HG02885 (cell line): ENCODE data around the gene SNX6.
"Not testable (repeated sequence)": the region's sequence is repeated elsewhere in the genome, so short reads cannot be mapped to it uniquely, and the experiment has no call there.

Experiments used
- ATAC-seq: cut with Tn5 transposase; IDR thresholded peaks from one replicate; pipeline ENCODE4 v1.9.1; 2021; ENCODE audit warnings: mild to moderate bottlenecking; ENCODE audit not compliant: unreplicated experiment, poor library complexity

The SNX6 gene

DNA sequence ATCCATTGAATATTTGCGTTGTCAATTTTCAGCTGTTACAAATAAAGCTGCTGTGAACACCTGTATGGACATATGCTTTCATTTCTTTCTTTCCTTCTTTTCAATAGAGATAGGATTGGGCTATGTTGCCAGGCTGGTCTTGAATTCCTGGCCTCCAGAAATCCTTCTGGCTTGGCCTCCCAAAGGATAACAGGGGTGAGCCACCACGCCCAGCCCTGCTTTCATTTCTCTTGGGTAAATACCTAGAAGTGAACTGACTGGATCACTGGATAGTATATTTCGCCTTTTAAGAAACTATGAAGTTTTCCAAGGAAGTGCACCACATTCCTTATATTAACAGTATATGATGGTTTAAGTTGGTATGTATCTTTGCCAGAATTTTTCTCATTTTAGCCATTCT lies 58.2 kb downstream of the SNX6 start:
- no peak for ATAC-seq

DNA sequence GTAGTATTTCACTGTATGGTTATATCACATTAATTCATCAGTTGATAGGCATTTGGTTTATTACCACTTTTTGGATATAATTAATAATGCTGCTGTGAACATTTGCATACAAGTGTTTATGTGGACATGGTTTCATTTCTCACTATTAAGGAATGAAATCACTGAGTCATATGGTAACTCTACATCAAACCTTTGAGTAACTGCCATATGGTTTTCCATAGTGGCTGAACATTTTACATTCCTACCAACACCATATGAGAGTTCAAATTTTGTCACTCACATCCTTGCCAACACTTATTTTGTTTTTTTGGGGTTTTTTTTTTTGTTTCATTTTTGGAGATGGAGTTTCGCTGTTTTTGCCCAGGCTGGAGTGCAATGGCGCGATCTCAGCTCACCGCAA lies 60.2 kb downstream of the SNX6 start:
- no peak for ATAC-seq

DNA sequence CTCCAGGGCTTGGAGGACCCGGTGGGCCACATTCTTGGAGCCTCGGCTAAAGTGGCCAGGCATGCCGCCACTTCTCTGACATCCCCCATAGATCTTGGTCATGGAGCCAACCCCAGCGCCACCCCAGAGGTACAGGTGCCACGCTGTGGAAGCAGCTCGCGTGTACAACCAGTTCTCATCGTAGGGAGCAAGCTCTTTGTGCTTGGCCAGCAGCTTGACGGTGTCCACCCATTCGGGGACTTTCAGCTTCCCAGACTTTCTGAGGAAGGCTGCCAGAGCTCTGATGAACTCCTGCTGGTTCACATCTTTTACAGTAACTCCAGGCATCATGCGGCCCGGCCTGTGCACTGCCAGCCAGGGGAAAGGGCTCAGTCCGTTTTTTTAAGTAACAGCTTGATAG lies 61.1 kb downstream of the SNX6 start:
- no peak for ATAC-seq

DNA sequence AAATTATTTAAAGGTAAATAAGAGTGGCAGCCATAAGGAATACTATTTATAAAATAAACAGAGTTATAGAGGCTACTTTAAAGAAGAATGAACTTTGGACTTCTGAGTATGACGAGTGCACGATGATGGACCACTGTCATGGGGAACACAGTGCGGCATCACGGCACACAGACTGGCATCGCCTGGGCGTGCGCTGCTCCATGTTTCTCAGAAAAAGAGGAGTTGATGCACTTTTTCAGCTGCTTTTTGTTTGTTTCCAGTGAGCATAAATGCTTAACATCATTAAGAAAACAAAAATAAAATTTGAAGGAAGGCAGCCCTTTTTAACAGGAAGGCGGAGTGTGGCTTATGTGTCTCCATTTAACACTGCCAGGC lies 67.2 kb downstream of the SNX6 start:
- no peak for ATAC-seq

DNA sequence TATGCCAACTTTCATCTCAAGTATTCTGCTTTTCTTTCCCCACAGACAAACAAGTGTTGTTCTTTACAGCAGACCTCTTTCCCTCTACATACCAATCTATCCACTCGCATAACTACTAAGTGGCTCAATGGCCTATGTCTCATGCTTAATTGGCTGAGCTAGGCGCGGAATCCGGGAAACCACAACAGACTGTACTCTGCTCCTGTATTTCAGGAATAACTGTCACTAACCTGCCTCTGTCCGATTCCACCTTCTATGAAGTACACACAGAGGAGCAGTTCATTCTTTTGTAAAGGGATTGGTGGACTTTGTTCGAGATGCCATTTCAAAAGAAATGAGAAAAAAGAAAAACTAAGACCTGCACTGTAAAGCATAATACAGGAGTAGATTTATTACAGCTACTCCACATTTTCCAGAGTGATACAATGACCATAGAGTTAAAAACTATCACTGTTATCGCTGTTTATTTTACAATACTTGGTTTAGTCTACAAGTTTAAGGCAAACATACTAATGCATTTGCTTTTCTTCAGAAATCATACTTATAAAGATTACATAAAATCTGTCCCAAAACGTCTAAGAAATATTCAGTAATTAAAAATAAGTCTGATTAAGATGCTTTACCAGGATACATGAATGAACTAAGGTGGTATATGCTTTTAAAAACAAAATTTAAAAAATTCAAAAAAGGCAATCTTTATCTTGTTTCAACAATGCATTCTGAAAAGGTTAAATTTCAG lies 67.7 kb downstream of the SNX6 start:
- ATAC-seq, result not testable (repeated sequence)

DNA sequence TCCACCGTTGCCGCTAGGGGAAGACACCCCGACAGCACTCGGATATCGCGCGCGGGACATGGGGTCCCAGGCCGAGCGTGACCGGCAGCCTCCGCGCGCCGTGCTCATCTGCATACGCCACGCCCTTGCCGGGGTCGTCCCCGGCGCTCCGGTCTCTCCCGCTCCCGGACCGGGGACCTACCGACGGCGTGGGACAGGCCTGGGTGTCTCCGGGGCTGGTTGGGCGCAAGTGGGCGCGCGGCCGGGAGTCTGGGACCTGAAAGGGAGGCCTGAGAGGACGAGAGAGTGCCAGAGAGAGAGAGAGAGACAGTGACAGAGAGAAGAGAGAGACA lies 73.5 kb downstream of the SNX6 start:
- peak; percentile 52 for ATAC-seq

DNA sequence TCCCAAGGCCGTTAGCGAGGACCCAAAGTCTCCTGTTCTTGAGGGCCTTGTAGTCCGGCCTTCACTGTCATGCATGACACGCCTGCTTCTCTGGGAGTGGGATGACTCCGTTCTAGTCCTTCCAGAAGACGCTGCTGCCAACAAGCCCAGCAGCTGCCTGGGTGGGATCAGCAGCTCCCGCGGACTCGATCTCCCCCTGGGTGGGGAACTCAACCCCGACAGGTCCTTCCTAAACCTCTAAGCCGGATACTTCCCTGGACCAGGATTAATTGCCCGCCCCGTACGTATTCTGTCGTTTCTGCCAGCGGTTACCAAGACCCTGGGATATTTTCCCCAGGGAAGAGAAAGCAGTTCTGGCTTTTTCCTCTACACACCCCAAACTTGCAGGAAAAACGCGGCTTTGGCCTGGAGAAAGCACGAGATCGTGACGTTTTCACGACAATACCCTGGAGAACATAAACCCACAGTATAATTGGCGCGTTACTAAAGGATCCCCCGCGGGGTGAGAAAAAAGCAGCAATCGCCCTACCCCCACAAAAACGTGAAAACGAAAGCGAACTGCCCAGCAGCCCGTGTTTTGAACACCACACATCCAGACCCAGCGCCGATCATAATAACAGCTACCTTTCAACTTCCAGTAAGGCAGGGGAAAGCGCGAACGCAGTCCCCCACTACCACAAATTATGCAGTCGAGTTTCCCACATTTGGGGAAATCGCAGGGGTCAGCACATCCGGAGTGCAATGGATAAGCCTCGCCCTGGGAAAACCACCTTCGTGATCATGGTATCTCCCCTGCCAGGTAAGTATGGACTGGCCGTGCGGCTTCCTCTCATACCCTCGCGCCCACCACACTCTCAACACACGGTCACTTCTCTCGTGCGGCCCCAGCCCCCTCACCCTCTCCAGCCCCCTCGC lies 74.1 kb downstream of the SNX6 start:
- ATAC-seq, result peak; percentile 81

DNA sequence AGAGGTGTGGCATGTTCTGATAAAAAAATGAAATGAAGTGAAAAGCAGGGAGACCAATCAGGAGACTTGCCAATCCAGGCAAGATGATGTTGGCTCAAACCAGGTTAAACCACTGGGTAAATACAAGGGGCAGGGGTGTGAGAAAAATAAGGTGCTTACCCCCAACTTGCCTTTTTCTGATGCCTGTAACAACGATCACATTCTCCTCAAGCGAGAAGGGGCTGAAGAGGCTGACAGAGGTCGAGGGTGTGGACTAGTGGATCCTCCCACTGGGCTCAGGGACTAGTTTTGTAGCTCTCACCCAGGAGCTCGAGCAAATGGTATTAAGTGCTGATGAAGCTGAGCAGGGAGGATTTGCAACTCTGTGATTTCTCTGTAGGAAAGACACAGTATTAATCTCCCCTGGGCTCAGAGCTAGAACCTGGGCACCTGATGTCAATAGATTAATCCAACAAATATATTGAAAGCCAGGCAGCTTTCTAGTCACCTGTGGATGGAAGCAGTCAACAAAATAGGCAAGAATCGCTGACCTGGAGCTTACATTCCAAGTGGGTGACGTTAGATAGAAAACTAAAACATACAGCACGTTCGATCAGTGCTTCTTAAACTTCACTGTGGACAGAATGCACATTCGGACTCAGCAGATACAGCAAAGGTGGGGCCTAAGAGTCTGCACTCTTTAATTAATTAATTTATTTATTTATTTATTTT lies 75.3 kb downstream of the SNX6 start:
- no peak for ATAC-seq

DNA sequence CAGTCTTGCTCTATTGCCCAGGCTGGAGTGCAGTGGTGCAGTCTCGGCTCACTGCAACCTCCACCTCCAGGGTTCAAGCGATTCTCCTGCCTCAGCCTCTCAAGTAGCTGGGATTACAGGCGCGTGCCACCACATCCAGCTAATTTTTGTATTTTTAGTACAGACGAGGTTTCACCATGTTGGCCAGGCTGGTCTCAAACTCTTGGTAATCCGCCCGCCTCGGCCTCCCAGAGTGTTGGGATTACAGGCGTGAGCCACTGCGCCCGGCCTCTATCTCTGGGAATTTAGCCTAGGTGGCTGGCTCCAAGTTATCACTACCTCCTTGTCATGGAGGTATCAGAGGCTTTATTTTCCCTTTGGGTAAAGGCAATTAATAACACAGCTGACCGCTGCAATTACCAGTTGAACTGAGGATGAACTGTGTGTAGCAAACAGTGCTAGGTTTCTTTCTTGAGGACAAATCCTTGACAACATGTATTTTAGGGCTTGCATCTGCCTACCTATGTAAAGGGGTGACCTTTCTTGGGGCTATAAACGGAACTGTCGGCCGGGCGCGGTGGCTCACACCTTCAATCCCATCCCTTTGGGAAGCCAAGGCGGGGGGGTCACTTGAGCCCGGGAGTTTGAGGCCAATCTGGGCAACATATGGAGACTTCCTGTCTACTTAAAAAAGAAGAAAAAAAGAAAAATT lies 80.5 kb downstream of the SNX6 start:
- not testable (repeated sequence) for ATAC-seq

DNA sequence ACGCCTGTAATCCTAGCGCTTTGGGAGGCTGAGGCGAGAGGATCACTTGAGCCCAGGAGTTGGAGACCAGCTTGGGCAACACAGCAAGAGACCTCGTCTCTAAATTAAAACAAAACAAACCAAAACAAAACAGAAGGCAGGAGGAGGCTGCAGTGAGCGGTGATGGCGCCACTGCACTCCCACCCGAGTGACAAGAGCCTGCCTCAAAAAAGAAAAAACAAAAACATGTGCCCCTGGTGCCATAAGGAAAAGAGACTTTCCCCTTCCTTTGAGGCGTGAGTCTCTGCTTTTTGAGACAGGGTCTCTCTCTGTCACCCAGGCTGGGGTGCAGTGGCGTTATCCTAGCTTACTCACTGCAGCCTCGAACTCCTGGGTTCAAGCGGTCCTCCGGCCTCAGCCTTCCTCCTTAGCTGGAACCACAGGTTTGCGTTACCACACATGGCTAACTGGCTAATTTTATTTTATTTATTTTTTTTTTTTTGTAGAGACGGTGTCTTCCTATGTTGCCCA lies 81.4 kb downstream of the SNX6 start:
- no peak for ATAC-seq

DNA sequence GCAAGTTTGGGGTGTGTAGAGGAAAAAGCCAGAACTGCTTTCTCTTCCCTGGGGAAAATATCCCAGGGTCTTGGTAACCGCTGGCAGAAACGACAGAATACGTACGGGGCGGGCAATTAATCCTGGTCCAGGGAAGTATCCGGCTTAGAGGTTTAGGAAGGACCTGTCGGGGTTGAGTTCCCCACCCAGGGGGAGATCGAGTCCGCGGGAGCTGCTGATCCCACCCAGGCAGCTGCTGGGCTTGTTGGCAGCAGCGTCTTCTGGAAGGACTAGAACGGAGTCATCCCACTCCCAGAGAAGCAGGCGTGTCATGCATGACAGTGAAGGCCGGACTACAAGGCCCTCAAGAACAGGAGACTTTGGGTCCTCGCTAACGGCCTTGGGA lies 82.8 kb downstream of the SNX6 start:
- ATAC-seq, result peak; percentile 39

DNA sequence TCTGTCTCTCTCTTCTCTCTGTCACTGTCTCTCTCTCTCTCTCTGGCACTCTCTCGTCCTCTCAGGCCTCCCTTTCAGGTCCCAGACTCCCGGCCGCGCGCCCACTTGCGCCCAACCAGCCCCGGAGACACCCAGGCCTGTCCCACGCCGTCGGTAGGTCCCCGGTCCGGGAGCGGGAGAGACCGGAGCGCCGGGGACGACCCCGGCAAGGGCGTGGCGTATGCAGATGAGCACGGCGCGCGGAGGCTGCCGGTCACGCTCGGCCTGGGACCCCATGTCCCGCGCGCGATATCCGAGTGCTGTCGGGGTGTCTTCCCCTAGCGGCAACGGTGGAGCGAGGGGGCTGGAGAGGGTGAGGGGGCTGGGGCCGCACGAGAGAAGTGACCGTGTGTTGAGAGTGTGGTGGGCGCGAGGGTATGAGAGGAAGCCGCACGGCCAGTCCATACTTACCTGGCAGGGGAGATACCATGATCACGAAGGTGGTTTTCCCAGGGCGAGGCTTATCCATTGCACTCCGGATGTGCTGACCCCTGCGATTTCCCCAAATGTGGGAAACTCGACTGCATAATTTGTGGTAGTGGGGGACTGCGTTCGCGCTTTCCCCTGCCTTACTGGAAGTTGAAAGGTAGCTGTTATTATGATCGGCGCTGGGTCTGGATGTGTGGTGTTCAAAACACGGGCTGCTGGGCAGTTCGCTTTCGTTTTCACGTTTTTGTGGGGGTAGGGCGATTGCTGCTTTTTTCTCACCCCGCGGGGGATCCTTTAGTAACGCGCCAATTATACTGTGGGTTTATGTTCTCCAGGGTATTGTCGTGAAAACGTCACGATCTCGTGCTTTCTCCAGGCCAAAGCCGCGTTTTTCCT lies 83.4 kb downstream of the SNX6 start:
- ATAC-seq, result peak; percentile 80

DNA sequence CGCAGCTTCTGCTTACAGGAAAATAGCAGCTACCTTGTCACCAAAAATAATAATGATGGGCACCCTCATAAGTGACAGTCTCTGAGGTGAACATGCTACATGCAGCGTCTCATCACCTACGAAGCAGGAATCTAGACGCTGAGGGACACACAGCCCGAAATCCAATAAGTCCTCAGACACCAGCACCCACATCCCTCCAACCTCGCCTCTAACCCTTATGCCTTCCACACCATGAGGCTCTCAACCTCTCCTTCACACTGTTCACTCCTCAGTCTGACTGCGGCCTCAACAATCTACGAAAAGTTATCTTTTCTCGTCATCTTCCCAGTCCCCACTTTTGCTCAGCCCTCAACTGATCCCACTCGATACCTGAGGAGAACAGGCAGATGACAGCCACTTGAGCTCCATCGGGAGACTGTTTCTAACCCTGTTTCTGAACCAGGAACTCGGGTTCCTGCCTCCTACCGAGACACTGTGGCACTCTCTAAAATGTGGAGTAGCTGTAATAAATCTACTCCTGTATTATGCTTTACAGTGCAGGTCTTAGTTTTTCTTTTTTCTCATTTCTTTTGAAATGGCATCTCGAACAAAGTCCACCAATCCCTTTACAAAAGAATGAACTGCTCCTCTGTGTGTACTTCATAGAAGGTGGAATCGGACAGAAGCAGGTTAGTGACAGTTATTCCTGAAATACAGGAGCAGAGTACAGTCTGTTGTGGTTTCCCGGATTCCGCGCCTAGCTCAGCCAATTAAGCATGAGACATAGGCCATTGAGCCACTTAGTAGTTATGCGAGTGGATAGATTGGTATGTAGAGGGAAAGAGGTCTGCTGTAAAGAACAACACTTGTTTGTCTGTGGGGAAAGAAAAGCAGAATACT lies 89.5 kb downstream of the SNX6 start:
- ATAC-seq, result not testable (repeated sequence)

DNA sequence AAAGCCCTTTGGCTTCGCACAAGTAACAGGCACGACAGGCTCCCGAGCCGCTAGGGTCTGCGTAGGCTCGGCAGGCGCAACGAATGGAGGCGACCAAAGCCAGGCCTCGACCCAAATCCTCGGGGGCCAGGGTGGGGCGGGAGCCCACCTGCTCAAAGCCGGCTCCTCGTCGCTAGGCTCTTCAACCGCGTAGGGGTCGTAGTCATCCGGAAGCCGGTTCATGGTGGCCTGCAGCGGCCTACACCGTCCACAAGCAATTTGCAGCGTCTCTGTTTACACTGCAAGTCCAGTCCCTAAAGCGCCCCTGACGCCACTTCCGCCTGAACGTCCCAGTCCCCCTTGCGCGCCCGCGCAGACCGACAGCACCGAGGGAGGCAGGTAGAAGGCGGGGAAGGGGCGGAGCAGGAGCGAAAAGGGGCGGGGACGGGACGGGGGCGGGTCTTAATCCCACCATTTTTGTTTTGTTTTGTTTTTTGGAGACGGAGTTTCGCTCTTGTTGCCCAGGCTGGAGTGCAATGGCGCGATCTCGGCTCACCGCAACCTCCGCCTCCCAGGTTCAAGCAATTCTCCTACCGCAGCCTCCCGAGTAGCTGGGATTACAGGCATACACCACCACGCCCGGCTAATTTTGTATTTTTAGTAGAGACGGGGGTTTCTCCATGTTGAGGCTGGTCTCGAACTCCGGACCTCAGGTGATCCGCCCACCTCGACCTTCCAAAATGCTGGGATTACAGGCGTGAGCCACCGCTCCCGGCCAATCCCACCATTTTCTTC lies 90.4 kb downstream of the SNX6 start, which contains the start of gene EAPP:
TSS of gene EAPP (minus strand) at position 295 of the 774 bp plus-strand sequence. CDS start at position 222, 73 bp downstream.
- peak; percentile 100 for ATAC-seq

DNA sequence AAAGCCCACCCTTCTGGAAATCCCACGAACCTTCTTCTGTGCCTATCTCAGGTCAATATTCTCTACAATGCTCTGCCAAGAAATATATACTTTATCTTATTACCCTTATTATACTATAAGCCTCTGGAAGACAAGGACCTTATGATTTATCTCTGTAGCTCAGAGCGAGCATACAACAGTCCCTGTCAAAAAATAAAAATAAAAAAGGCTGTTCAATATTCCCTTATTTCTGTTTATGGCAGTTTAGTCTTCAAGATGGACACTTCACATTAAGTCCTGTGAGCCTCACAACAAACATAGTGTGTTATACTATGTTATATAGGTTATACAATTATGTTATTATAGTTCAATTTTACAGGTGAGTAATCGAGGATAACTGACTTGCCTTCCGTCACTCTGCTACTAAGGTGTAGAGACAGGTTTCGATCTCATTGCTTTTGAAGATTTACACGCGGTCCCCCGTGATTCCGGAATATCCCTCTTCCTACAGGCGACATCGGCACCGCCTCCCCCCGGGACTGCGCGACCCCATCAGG lies 91.0 kb downstream of the SNX6 start:
- ATAC-seq, result no peak

DNA sequence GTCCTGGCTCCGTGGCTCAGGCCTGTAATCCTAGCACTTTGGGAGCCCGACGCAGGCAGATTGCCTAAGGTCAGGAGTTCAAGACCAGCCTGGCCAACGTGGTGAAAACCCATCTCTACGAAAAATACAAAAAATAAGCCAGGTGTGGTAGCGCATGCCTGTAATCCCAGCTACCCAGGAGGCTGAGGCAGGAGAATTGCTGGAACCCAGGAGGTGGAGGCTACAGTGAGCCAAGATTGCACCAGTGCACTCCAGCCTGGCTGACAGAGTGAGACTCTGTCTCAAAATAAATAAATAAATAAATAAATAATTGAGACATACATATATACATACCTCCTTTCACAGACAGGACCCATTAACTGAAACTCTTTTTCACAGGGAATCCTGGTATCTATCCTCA lies 91.9 kb downstream of the SNX6 start:
- not testable (repeated sequence) for ATAC-seq

DNA sequence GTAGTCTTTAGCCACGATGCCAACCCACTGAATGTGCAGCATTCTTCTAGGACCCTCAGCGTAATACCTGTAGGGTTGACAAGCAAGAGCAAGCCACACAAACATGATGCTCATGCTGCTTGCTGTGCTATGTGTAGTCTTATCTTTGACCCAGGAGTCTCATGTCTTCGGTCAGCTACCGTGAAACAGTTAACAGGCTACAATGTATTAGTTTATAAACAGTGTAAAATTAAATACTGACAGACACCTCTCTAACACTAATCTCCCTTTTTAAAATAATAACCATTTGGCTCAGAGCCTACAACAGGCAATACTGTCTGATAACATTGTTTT lies 92.3 kb downstream of the SNX6 start:
- ATAC-seq, result no peak
